Natural killer cell (primary cell): Measurements from ENCODE around the gene MTUS2. TPM values are rescaled to one million over a fixed set of nuclear protein-coding genes. Genes with fewer than 3 reads are reported as not detected.

Experiments used
- ATAC-seq, 3 donors: fragments of 150-1000 bp in 2 of 3; fragments of 200-7000 bp in 1 of 3; cut with Tn5 transposase; 1 replicate in 1 of 3; 2 replicates in 2 of 3; pipeline ENCODE4 v1.10.0; 2021; ENCODE audit warnings: mild to moderate bottlenecking in 2 of 3, moderate library complexity in 2 of 3
- DNase-seq, 2 donors: peaks; one replicate each; pipeline versions ENCODE4 v3.0.0 to v3.0.0-alpha.2; 2013 to 2021; ENCODE audit warnings: mixed read lengths in 1 of 2
- H3K27ac ChIP-seq: one replicate; pipeline ENCODE4 v1.5.1; 2013; ENCODE audit warnings: mild to moderate bottlenecking, low read length
- H3K27me3 ChIP-seq: one replicate; pipeline ENCODE4 v1.6.1; 2013; ENCODE audit warnings: low read length; ENCODE audit not compliant: control insufficient read depth, insufficient read depth
- H3K36me3 ChIP-seq: one replicate; pipeline ENCODE4 v1.6.1; 2013; ENCODE audit warnings: low read length; ENCODE audit not compliant: control insufficient read depth, insufficient read depth
- H3K4me1 ChIP-seq: one replicate; pipeline ENCODE4 v1.6.1; 2013; ENCODE audit warnings: low read length; ENCODE audit not compliant: control insufficient read depth, insufficient read depth
- H3K4me3 ChIP-seq: one replicate; pipeline ENCODE4 v1.5.1; 2013; ENCODE audit warnings: low read length
- H3K9me3 ChIP-seq: one replicate; pipeline ENCODE4 v1.6.1; 2013; ENCODE audit warnings: low read length; ENCODE audit not compliant: control insufficient read depth, insufficient read depth
- H3K27ac Mint-ChIP-seq, 2 donors: one replicate each; pipeline ENCODE4 v1.8.0; 2022; ENCODE audit warnings: mild to moderate bottlenecking in 2 of 2, mixed read lengths in 2 of 2, moderate library complexity in 1 of 2
- H3K27me3 Mint-ChIP-seq, 2 donors: one replicate each; pipeline ENCODE4 v1.8.0; 2022; ENCODE audit warnings: low read depth in 2 of 2, mixed read lengths in 2 of 2
- H3K36me3 Mint-ChIP-seq: one replicate; pipeline ENCODE4 v1.8.0; 2022; ENCODE audit warnings: mixed read lengths
- H3K4me1 Mint-ChIP-seq, 2 donors: one replicate each; pipeline ENCODE4 v1.8.0; 2022; ENCODE audit warnings: mixed read lengths in 2 of 2
- H3K4me3 Mint-ChIP-seq: one replicate; pipeline ENCODE4 v1.8.0; 2022; ENCODE audit warnings: mild to moderate bottlenecking, moderate library complexity, mixed read lengths
- H3K9me3 Mint-ChIP-seq, 2 donors: one replicate each; pipeline ENCODE4 v1.8.0; 2022; ENCODE audit warnings: mixed read lengths in 2 of 2
- CTCF ChIP-seq: fragments of 200-600 bp; IDR thresholded peaks from one replicate; pipeline ENCODE4 v1.8.0; 2022; ENCODE audit warnings: antibody characterized with exemption
- WGBS: methylation state at CpG from one replicate; pipeline ENCODE4 v1.1.7; 2013; ENCODE audit warnings: missing lambda C conversion rate; ENCODE audit not compliant: insufficient coverage; 5-methylcytosine and 5-hydroxymethylcytosine counted together
- intact Hi-C: fragments of 100-400 bp; cut with micrococcal nuclease; formaldehyde crosslinking; loops from one replicate; pipeline ENCODE4 v1.14.2; 2022
- total RNA-seq, 4 donors: library from RNA; stranded (reverse); fragments of 120-200 nt in 1 of 4; gene quantifications; one replicate each; pipeline versions ENCODE4 v1.2.3 to v1.2.4, GENCODE V29; 2013 to 2022

Gene MTUS2
- total RNA-seq, 3 donors from 2014 or later (not counting 1 experiment from before 2014, with no cell fraction given): not detected

GRCh38 chr13:29103065-29103800, 283.1 kb downstream of the MTUS2 start:
- 39% methylated on average over 7 of the region's 11 CpGs for WGBS
- no peak for DNase-seq
- Mint-ChIP-seq H3K4me3 (no peak overlapping the region), H3K27me3 (no peaks in the 10 kb centered on the region), H3K27ac (no peak overlapping the region), H3K36me3 (no peaks in the 10 kb centered on the region), H3K4me1 (no peaks in the 10 kb centered on the region), H3K9me3 (peaks cover 2 to 6% of the 10 kb centered on the region in 2 donors)
- no peaks in the 10 kb centered on the region for H3K27me3 ChIP-seq
- no peaks in the 10 kb centered on the region for H3K9me3 ChIP-seq
- H3K4me3 ChIP-seq: no peak overlapping the region
- H3K27ac ChIP-seq: no peak overlapping the region
- H3K36me3 ChIP-seq: no peaks in the 10 kb centered on the region
- ATAC-seq: no peak
- H3K4me1 ChIP-seq: no peaks in the 10 kb centered on the region
- intact Hi-C loops: no loop called here
- TF ChIP-seq CTCF: no peak

- no peaks in the 10 kb centered on the region for H3K9me3 ChIP-seq
- H3K27ac ChIP-seq: no peak overlapping the region
- Mint-ChIP-seq H3K27me3 (no peaks in the 10 kb centered on the region), H3K4me3 (no peak overlapping the region), H3K27ac (no peak overlapping the region), H3K36me3 (no peaks in the 10 kb centered on the region), H3K9me3 (peaks cover 2 to 6% of the 10 kb centered on the region in 2 donors), H3K4me1 (no peaks in the 10 kb centered on the region)
- DNase-seq (no peak), ATAC-seq (no peak)
- no peaks in the 10 kb centered on the region for H3K4me1 ChIP-seq
- no peaks in the 10 kb centered on the region for H3K27me3 ChIP-seq
- 94% methylated on average over 5 of the region's 8 CpGs for WGBS
- no peak for TF ChIP-seq CTCF
- intact Hi-C loops: no loop called here
- no peak overlapping the region for H3K4me3 ChIP-seq
- no peaks in the 10 kb centered on the region for H3K36me3 ChIP-seq
Observed at GRCh38 chr13:29104461-29104860, 284.3 kb downstream of the MTUS2 start.

- Histone ChIP-seq H3K4me1 (no peaks in the 10 kb centered on the region), H3K27me3 (no peaks in the 10 kb centered on the region), H3K9me3 (no peaks in the 10 kb centered on the region), H3K4me3 (no peak overlapping the region), H3K27ac (no peak overlapping the region), H3K36me3 (no peaks in the 10 kb centered on the region)
- 79% methylated on average over 4 of the region's 4 CpGs for WGBS
- Mint-ChIP-seq H3K27ac (no peak overlapping the region), H3K9me3 (peaks cover 2% of the 10 kb centered on the region in 2 donors), H3K36me3 (no peaks in the 10 kb centered on the region), H3K4me3 (no peak overlapping the region), H3K27me3 (no peaks in the 10 kb centered on the region), H3K4me1 (no peaks in the 10 kb centered on the region)
- intact Hi-C loops: no loop called here
- TF ChIP-seq CTCF: no peak
- ATAC-seq (no peak), DNase-seq (no peak)
Observed at GRCh38 chr13:29105779-29106178, 285.6 kb downstream of the MTUS2 start.

GRCh38 chr13:29106651-29107050, 286.5 kb downstream of the MTUS2 start:
- Histone ChIP-seq H3K9me3 (no peaks in the 10 kb centered on the region), H3K4me1 (no peaks in the 10 kb centered on the region), H3K27me3 (no peaks in the 10 kb centered on the region), H3K4me3 (no peak overlapping the region), H3K36me3 (no peaks in the 10 kb centered on the region), H3K27ac (no peak overlapping the region)
- ATAC-seq (no peak), DNase-seq (no peak)
- no peak overlapping the region for H3K27ac Mint-ChIP-seq
- H3K4me1 Mint-ChIP-seq: no peaks in the 10 kb centered on the region
- 58% methylated on average over 1 of the region's 1 CpG for WGBS
- peaks cover 2% of the 10 kb centered on the region in 2 donors for H3K9me3 Mint-ChIP-seq
- no peaks in the 10 kb centered on the region for H3K36me3 Mint-ChIP-seq
- intact Hi-C loops: no loop called here
- TF ChIP-seq CTCF: no peak
- H3K4me3 Mint-ChIP-seq: no peak overlapping the region
- no peaks in the 10 kb centered on the region for H3K27me3 Mint-ChIP-seq
